Liver (tissue), 9 donors: ENCODE results near the gene RAB30. TPM values are rescaled to one million over a fixed set of nuclear protein-coding genes. Genes with fewer than 3 reads are reported as not detected.

Experiments used
- DNase-seq: peaks from one replicate; pipeline ENCODE4 v3.0.0-alpha.2; 2017; ENCODE audit warnings: low spot score
- H3K27ac ChIP-seq, 2 donors: one replicate each; pipeline ENCODE4 v1.7.0; 2013; ENCODE audit warnings: inconsistent platforms in 2 of 2, low read length in 2 of 2, control low read depth in 1 of 2, low read depth in 1 of 2, mild to moderate bottlenecking in 1 of 2
- H3K27me3 ChIP-seq, 4 donors: one replicate each; pipeline versions ENCODE4 v1.6.1 to v1.7.0; 2013; ENCODE audit warnings: low read length in 3 of 4, inconsistent platforms in 1 of 4, mild to moderate bottlenecking in 1 of 4, moderate library complexity in 1 of 4; ENCODE audit not compliant: control insufficient read depth in 4 of 4, insufficient read depth in 4 of 4
- H3K36me3 ChIP-seq, 4 donors: one replicate each; pipeline versions ENCODE4 v1.6.1 to v1.7.0; 2013; ENCODE audit warnings: low read length in 3 of 4, mild to moderate bottlenecking in 3 of 4, low read depth in 1 of 4, moderate library complexity in 1 of 4; ENCODE audit not compliant: control insufficient read depth in 4 of 4, insufficient read depth in 3 of 4
- H3K4me1 ChIP-seq, 4 donors: one replicate each; pipeline versions ENCODE4 v1.6.1 to v1.7.0; 2013; ENCODE audit warnings: low read length in 3 of 4, mild to moderate bottlenecking in 3 of 4, moderate library complexity in 1 of 4; ENCODE audit not compliant: control insufficient read depth in 4 of 4, insufficient read depth in 4 of 4
- H3K4me3 ChIP-seq, 3 donors: one replicate each; pipeline versions ENCODE4 v1.6.1 to v1.7.0; 2013; ENCODE audit warnings: low read length in 3 of 3, control low read depth in 1 of 3, low read depth in 1 of 3, mild to moderate bottlenecking in 1 of 3
- H3K9ac ChIP-seq, 2 donors: one replicate each; pipeline ENCODE4 v1.7.0; 2013; ENCODE audit warnings: low read length in 2 of 2, mild to moderate bottlenecking in 2 of 2, moderate library complexity in 2 of 2, control low read depth in 1 of 2, low read depth in 1 of 2
- H3K9me3 ChIP-seq, 4 donors: one replicate each; pipeline versions ENCODE4 v1.6.1 to v1.7.0; 2013; ENCODE audit warnings: low read length in 3 of 4; ENCODE audit not compliant: control insufficient read depth in 4 of 4
- CTCF ChIP-seq: fragments of 150-350 bp; IDR thresholded peaks from 2 replicates; pipeline ENCODE4 v1.5.1; 2017; ENCODE audit warnings: improper control_type of control experiment, low read depth, low read length; ENCODE audit not compliant: missing input control
- EGR1 ChIP-seq, 2 donors: IDR thresholded peaks; 2 replicates each; pipeline ENCODE4 v1.6.1; 2016 to 2018; ENCODE audit warnings: antibody characterized with exemption in 2 of 2, low read depth in 2 of 2
- FOXA1 ChIP-seq: IDR thresholded peaks from 2 replicates; pipeline ENCODE4 v1.6.1; 2016; ENCODE audit warnings: antibody characterized with exemption
- GABPA ChIP-seq, 2 donors: IDR thresholded peaks in 1 of 2; conservative IDR thresholded peaks in 1 of 2; 2 replicates each; pipeline ENCODE4 v1.6.1; 2016; ENCODE audit warnings: antibody characterized with exemption in 2 of 2, mild to moderate bottlenecking in 1 of 2, moderate library complexity in 1 of 2
- HNF4A ChIP-seq, 2 donors: conservative IDR thresholded peaks; 2 replicates each; pipeline ENCODE4 v1.6.1; 2016; ENCODE audit warnings: antibody characterized with exemption in 2 of 2, mild to moderate bottlenecking in 2 of 2
- JUND ChIP-seq, 2 donors: IDR thresholded peaks; 2 replicates each; pipeline ENCODE4 v1.6.1; 2016; ENCODE audit warnings: antibody characterized with exemption in 2 of 2
- NR2F2 ChIP-seq: IDR thresholded peaks from 2 replicates; pipeline ENCODE4 v1.6.1; 2016; ENCODE audit warnings: antibody characterized with exemption
- RAD21 ChIP-seq, 2 donors: IDR thresholded peaks; 2 replicates each; pipeline ENCODE4 v1.6.1; 2016; ENCODE audit warnings: antibody characterized with exemption in 2 of 2, mild to moderate bottlenecking in 2 of 2
- REST ChIP-seq: IDR thresholded peaks from 2 replicates; pipeline ENCODE4 v1.6.1; 2016; ENCODE audit warnings: antibody characterized with exemption, mild to moderate bottlenecking
- RXRA ChIP-seq, 2 donors: IDR thresholded peaks; 2 replicates each; pipeline ENCODE4 v1.6.1; 2017 to 2018; ENCODE audit warnings: antibody characterized with exemption in 2 of 2, mild to moderate bottlenecking in 1 of 2
- SP1 ChIP-seq: IDR thresholded peaks from 2 replicates; pipeline ENCODE4 v1.6.1; 2018; ENCODE audit warnings: antibody characterized with exemption, mild to moderate bottlenecking
- TAF1 ChIP-seq: conservative IDR thresholded peaks from 2 replicates; pipeline ENCODE4 v1.6.1; 2016; ENCODE audit warnings: antibody characterized with exemption, mild to moderate bottlenecking
- YY1 ChIP-seq: IDR thresholded peaks from 2 replicates; pipeline ENCODE4 v1.6.1; 2016; ENCODE audit warnings: antibody characterized with exemption, mild to moderate bottlenecking
- ZBTB33 ChIP-seq: IDR thresholded peaks from 2 replicates; pipeline ENCODE4 v1.6.1; 2016; ENCODE audit warnings: antibody characterized with exemption
- WGBS: extraction: QIAGEN DNeasy Blood & Tissue Kit; methylation state at CpG from one replicate; pipeline ENCODE4 v1.1.7; 2013; 5-methylcytosine and 5-hydroxymethylcytosine counted together
- polyA plus RNA-seq, 2 donors: library from polyadenylated mRNA; stranded (reverse) in 1 of 2; unstranded in 1 of 2; fragments of 200-250 nt in 1 of 2; fragments of >200 nt in 1 of 2; fragmentation: Nextera tagmentation in 1 of 2; extraction: Ambion mirVana in 1 of 2; gene quantifications; one replicate each; pipeline versions ENCODE4 v1.2.1 to v1.2.3, GENCODE V29; 2013 to 2015
- total RNA-seq, 2 donors: library from RNA; depleted of rRNA; stranded (reverse); fragments of >200 nt; gene quantifications; one replicate each; pipeline ENCODE4 v1.2.3, GENCODE V29; 2014
- donor health status: healthy.
- donor health status: healthy.
- donor health status: healthy.
- donor health status: healthy.
- donor health status: healthy.

The RAB30 gene
- total and polyA plus RNA-seq, 4 donors = 2.4 to 5.4 (median 3.2) TPM

- no peaks in the 10 kb centered on the region for H3K27me3 ChIP-seq
- no peak overlapping the region for H3K9ac ChIP-seq
- no peaks in the 10 kb centered on the region for H3K36me3 ChIP-seq
- peaks cover 0 to 5% (median 0%) of the 10 kb centered on the region in 4 donors for H3K4me1 ChIP-seq
- no peak overlapping the region for H3K27ac ChIP-seq
- 96% methylated on average over 3 of the region's 3 CpGs for WGBS
- H3K4me3 ChIP-seq = no peak overlapping the region
- H3K9me3 ChIP-seq = no peaks in the 10 kb centered on the region
- peak in 1 of 2 donors; percentile 76 for TF ChIP-seq JUND (IDR thresholded peaks at IDR 0.05)
- TF ChIP-seq NR2F2 = no peak
- peak; percentile 37 to 75 for TF ChIP-seq HNF4A (conservative IDR thresholded peaks at IDR 0.05)
- peak in 1 of 2 donors; percentile 13 for TF ChIP-seq RXRA (IDR thresholded peaks at IDR 0.05)
- TF ChIP-seq YY1 = peak; percentile 56
- no peak for DNase-seq
Measured at GRCh38 chr11:83054904-83055380, 16.8 kb downstream of the RAB30 start.

- Histone ChIP-seq H3K27me3 (no peaks in the 10 kb centered on the region), H3K4me3 (no peak overlapping the region), H3K9ac (no peak overlapping the region), H3K9me3 (no peaks in the 10 kb centered on the region), H3K36me3 (no peaks in the 10 kb centered on the region), H3K27ac (no peak overlapping the region), H3K4me1 (peaks cover 0 to 5% (median 0%) of the 10 kb centered on the region in 4 donors)
- DNase-seq = no peak
- TF ChIP-seq GABPA (IDR thresholded peaks at IDR 0.05 in 1 of 2, conservative IDR thresholded peaks at IDR 0.05 in 1 of 2) = no peak
- no peak for TF ChIP-seq RAD21 (IDR thresholded peaks at IDR 0.05)
- no peak for TF ChIP-seq ZBTB33
- TF ChIP-seq TAF1 = no peak
- no peak for TF ChIP-seq REST
- no peak for TF ChIP-seq RXRA (IDR thresholded peaks at IDR 0.05)
- TF ChIP-seq CTCF = no peak
- no peak for TF ChIP-seq EGR1 (IDR thresholded peaks at IDR 0.05; ENCODE audit: low read depth in 2 of 2)
- no peak for TF ChIP-seq NR2F2
- no peak for TF ChIP-seq HNF4A (conservative IDR thresholded peaks at IDR 0.05)
- TF ChIP-seq YY1 = no peak
- no peak for TF ChIP-seq JUND (IDR thresholded peaks at IDR 0.05)
- no peak for TF ChIP-seq SP1
- TF ChIP-seq FOXA1 = no peak
- WGBS = 86% methylated on average over 2 of the region's 2 CpGs
Measured at GRCh38 chr11:83054001-83054400, 17.7 kb downstream of the RAB30 start.
